Posterior vena cava (tissue), 2 donors: ENCODE data around the gene ZSCAN23. TPM values are rescaled to one million over a fixed set of nuclear protein-coding genes. Genes with fewer than 3 reads are reported as not detected.
A peak's percentile ranks its signal among the peaks of the same experiment; 100 is the strongest.

Source experiments
- DNase-seq: peaks from one replicate; pipeline ENCODE4 v3.0.0-alpha.2; 2020; ENCODE audit warnings: low spot score
- intact Hi-C, 2 donors: fragments of 100-400 bp; cut with DNase I; formaldehyde crosslinking; loops; one replicate each; pipeline versions ENCODE4 v1.14.1 to v1.14.2; 2022 to 2023
- total RNA-seq, 2 donors: library from RNA; stranded (reverse); fragmentation: NEBNext Ultra II Directional; extraction: Animal tissue kit (Norgen Biotek cat#: 25700); gene quantifications; one replicate each; pipeline ENCODE4 v1.2.1, GENCODE V29; 2021
- donor health status: DM: yes; HTN: yes; CAD: no.
- donor health status: DM: yes; HTN: yes; CAD: no.

Gene ZSCAN23
- total RNA-seq, 2 donors from 2014 or later: 2.0 to 2.8 TPM

- no peak for DNase-seq
- intact Hi-C loops: no loop called here
These were observed 49.2 kb downstream of the ZSCAN23 start for GRCh38 chr6:28393912-28394662.

GRCh38 chr6:28390688-28391087 lies 52.6 kb downstream of the ZSCAN23 start:
- no peak for DNase-seq
- intact Hi-C loops: no loop called here

GRCh38 chr6:28384143-28384533 lies 59.2 kb downstream of the ZSCAN23 start:
- no peak for DNase-seq
- intact Hi-C loops: no loop called here

- intact Hi-C loops: no loop called here
- DNase-seq: peak; percentile 95
These were observed 59.8 kb downstream of the ZSCAN23 start for GRCh38 chr6:28383235-28384142.

Other genes starting within 250 kb of the ZSCAN23 start
- 10 to 100 TPM in 1 of 2 donors, 1 to 10 TPM in 1; 9.2 to 10.4 TPM for gene ZSCAN9, start 218.2 kb downstream of the ZSCAN23 start, total RNA-seq
- 1 to 10 TPM; 3.1 to 5.6 TPM for gene ZKSCAN4, start 191.2 kb downstream of the ZSCAN23 start, total RNA-seq
- gene NKAPL, start 184.2 kb downstream of the ZSCAN23 start, total RNA-seq: 1 to 10 TPM; 2.7 to 2.8 TPM
- 10 to 100 TPM; 15.8 to 18.8 TPM for gene ZSCAN26, start 176.3 kb downstream of the ZSCAN23 start, total RNA-seq
- gene PGBD1, start 161.9 kb downstream of the ZSCAN23 start, total RNA-seq: 1 to 10 TPM; 6.0 to 6.4 TPM
- 10 to 100 TPM; 13.1 to 14.6 TPM for gene ZSCAN31, start 107.3 kb downstream of the ZSCAN23 start, total RNA-seq
- gene ZKSCAN3, start 93.5 kb downstream of the ZSCAN23 start, total RNA-seq: 1 to 10 TPM; 4.0 to 4.5 TPM
- 1 to 10 TPM; 4.2 to 5.0 TPM for gene ZSCAN12, start 43.7 kb downstream of the ZSCAN23 start, total RNA-seq
- not detected for gene GPX6, start 72.3 kb upstream of the ZSCAN23 start, total RNA-seq
- gene GPX5, start 82.4 kb upstream of the ZSCAN23 start, total RNA-seq: not detected